Ishikawa (cell line): Measurements from ENCODE around the gene LYRM4.

Experiments
- CEBPB ChIP-seq: IDR thresholded peaks from 2 replicates; pipeline ENCODE4 v1.6.1; 2012
- CREB1 ChIP-seq: IDR thresholded peaks from 2 replicates; pipeline ENCODE4 v1.6.1; 2012; ENCODE audit warnings: low read depth
- EGR1 ChIP-seq: IDR thresholded peaks from 2 replicates; pipeline ENCODE4 v1.6.1; 2012
- EP300 ChIP-seq: IDR thresholded peaks from 2 replicates; pipeline ENCODE4 v1.6.1; 2012; ENCODE audit warnings: borderline replicate concordance
- FOXM1 ChIP-seq: IDR thresholded peaks from 2 replicates; pipeline ENCODE4 v1.6.1; 2012; ENCODE audit warnings: low read depth, borderline replicate concordance
- NFIC ChIP-seq: IDR thresholded peaks from 2 replicates; pipeline ENCODE4 v1.6.1; 2012
- RAD21 ChIP-seq: IDR thresholded peaks from 2 replicates; pipeline ENCODE4 v1.6.1; 2012; ENCODE audit warnings: low read depth
- TAF1 ChIP-seq: IDR thresholded peaks from 2 replicates; pipeline ENCODE4 v1.6.1; 2012; ENCODE audit warnings: low read depth, mild to moderate bottlenecking
- TCF12 ChIP-seq: IDR thresholded peaks from 2 replicates; pipeline ENCODE4 v1.6.1; 2012; ENCODE audit warnings: low read depth
- TEAD4 ChIP-seq: IDR thresholded peaks from 2 replicates; pipeline ENCODE4 v1.6.1; 2012
- YY1 ChIP-seq: IDR thresholded peaks from 2 replicates; pipeline ENCODE4 v1.6.1; 2012; ENCODE audit warnings: low read depth
- ZBTB7A ChIP-seq: IDR thresholded peaks from 2 replicates; pipeline ENCODE4 v1.6.1; 2012; ENCODE audit warnings: low read depth
- TF ChIP-seq, protein P1 (sequence below): IDR thresholded peaks from 2 replicates; pipeline ENCODE4 v1.6.1; 2012
- TF ChIP-seq, protein P2 (sequence below): IDR thresholded peaks from 2 replicates; pipeline ENCODE4 v1.6.1; 2012
- TF ChIP-seq, protein P3 (sequence below): IDR thresholded peaks from 2 replicates; pipeline ENCODE4 v1.6.1; 2012; ENCODE audit warnings: low read depth, mild to moderate bottlenecking

Gene LYRM4

DNA sequence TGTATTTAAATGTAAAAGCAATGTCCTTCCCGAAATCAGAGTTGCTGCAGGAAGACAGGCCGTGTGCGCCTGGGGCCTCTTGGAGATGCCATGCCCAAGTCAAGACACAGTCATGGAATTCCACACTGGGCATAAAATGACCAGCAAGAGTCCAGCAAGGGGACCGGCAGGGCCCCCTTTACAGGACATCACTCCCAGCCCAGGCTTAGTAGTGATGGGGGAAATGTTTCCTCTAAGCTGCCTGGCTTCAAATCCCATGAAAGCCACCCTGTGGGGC, 177.5 kb downstream of the LYRM4 start:
- TF ChIP-seq, protein P1, sequence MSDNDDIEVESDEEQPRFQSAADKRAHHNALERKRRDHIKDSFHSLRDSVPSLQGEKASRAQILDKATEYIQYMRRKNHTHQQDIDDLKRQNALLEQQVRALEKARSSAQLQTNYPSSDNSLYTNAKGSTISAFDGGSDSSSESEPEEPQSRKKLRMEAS = no peak
- TF ChIP-seq, protein P2, sequence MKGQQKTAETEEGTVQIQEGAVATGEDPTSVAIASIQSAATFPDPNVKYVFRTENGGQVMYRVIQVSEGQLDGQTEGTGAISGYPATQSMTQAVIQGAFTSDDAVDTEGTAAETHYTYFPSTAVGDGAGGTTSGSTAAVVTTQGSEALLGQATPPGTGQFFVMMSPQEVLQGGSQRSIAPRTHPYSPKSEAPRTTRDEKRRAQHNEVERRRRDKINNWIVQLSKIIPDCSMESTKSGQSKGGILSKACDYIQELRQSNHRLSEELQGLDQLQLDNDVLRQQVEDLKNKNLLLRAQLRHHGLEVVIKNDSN = no peak
- TF ChIP-seq CEBPB = no peak
- TF ChIP-seq ZBTB7A = no peak
- TF ChIP-seq, protein P3, sequence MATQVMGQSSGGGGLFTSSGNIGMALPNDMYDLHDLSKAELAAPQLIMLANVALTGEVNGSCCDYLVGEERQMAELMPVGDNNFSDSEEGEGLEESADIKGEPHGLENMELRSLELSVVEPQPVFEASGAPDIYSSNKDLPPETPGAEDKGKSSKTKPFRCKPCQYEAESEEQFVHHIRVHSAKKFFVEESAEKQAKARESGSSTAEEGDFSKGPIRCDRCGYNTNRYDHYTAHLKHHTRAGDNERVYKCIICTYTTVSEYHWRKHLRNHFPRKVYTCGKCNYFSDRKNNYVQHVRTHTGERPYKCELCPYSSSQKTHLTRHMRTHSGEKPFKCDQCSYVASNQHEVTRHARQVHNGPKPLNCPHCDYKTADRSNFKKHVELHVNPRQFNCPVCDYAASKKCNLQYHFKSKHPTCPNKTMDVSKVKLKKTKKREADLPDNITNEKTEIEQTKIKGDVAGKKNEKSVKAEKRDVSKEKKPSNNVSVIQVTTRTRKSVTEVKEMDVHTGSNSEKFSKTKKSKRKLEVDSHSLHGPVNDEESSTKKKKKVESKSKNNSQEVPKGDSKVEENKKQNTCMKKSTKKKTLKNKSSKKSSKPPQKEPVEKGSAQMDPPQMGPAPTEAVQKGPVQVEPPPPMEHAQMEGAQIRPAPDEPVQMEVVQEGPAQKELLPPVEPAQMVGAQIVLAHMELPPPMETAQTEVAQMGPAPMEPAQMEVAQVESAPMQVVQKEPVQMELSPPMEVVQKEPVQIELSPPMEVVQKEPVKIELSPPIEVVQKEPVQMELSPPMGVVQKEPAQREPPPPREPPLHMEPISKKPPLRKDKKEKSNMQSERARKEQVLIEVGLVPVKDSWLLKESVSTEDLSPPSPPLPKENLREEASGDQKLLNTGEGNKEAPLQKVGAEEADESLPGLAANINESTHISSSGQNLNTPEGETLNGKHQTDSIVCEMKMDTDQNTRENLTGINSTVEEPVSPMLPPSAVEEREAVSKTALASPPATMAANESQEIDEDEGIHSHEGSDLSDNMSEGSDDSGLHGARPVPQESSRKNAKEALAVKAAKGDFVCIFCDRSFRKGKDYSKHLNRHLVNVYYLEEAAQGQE = no peak
- TF ChIP-seq FOXM1 = no peak
- TF ChIP-seq TCF12 = no peak
- TF ChIP-seq EGR1 = no peak
- no peak for TF ChIP-seq RAD21

DNA sequence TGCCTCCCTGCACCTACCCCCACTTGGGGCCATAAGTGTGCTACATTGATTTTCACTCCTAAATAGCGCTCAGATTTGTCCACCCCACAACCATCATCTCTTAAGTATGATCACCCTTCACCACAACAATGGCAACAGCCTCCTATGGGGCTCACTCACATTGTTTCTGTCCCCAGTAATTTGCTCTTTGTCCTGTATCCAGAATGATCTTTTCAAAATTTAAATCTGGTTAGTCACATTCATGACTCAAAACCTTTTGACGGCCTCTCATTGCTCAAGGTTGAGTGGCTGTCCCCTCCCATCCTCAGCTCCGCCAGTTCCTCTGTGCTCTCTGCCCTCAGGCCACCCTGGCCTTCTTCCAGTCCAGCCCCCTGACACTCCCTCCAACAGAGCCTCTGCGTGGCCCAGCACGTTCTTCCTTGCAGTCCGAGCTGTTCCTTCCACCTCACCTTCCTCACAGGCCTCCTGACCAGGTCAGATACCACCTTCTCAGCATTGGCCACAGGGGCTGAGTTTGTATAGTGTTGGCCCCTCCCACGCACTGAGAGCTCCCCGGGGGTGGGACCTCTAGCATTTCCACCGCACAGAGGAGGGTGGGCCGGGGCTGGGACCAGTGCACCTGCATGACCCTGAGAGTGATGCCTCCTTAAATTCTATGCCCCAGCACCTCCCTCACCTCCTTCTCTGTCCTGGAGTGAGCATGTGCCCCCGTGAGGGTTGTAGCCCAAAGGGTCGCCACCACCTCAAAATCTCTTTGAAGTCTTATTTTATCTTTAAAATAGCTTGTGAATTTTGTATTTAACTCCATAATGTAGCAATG, 178.1 kb downstream of the LYRM4 start:
- TF ChIP-seq YY1 (no peak), EGR1 (0 out of 2 replicates have a peak, but pooled peaks have one; percentile 24), EP300 (peak; percentile 46; the same call in 1 of the 2 replicates), RAD21 (no peak), CREB1 (no peak), NFIC (peak; percentile 81), TEAD4 (no peak; the same call in 1 of the 2 replicates), FOXM1 (peak; percentile 63; the same call in 1 of the 2 replicates), TAF1 (no peak), TCF12 (peak; percentile 72), ZBTB7A (peak; percentile 47; the same call in 1 of the 2 replicates), CEBPB (no peak)
- TF ChIP-seq, protein P2 = no peak
- TF ChIP-seq, protein P3 = no peak
- TF ChIP-seq, protein P1 = peak; percentile 81

DNA sequence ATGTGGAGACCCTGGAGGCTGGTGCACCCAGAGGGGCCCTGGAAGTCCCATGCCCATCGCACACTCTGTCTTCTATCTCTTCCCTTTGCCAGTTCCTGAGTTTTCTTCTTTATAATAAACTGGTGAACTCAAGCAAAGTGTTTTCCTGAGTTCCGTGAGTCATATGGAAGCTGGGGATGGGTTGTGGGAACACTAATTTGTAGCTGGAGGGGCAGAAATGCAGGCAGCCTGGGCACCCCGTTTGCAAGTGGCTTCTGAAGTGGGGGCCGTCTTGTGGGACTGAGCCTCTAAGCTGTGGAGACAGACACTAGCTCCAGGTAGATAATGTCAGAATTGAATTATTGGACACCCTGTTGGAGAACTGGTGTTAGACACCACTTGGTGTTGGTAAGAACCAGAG, 178.8 kb downstream of the LYRM4 start:
- TF ChIP-seq EGR1 (no peak), ZBTB7A (no peak), TAF1 (no peak), FOXM1 (no peak), CREB1 (no peak), NFIC (no peak), YY1 (no peak), TEAD4 (no peak), TCF12 (no peak), EP300 (no peak), RAD21 (no peak), CEBPB (no peak)
- TF ChIP-seq, protein P1 = no peak
- TF ChIP-seq, protein P3 = no peak
- TF ChIP-seq, protein P2 = no peak
